Measurements from ENCODE around the gene SNPH.
A peak's percentile ranks its signal among the peaks of the same experiment; 100 is the strongest.

Gene SNPH

DNA sequence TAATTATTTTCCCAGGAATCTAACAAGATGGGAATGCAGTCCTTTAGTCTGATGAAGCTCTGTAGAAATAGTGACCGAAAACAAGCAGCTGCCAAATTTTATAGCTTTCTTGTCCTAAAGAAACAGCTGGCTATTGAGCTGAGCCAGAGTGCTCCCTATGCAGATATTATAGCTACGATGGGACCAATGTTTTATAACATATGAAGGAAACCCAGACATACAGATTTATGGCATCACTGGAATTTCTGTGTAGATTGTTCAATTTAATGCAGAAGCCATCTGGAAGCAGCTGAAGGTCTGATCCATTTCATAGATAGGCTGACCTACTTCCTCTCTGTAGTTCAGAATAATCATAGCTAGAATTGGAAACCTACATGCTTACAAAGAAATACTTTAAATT is 11.8 kb upstream of the SNPH start:
- H3K36me3 Mint-ChIP-seq (ENCODE audit: low read depth): no peaks in the 10 kb centered on the region
- H3K4me1 Mint-ChIP-seq: peaks cover 5% of the 10 kb centered on the region
- peak overlapping the region; percentile 46 to 94 (median 68) for H3K27ac Mint-ChIP-seq
- no peak overlapping the region for H3K4me3 Mint-ChIP-seq
- H3K27me3 Mint-ChIP-seq (ENCODE audit: low read depth): no peaks in the 10 kb centered on the region
- no peak for TF ChIP-seq CTCF (IDR thresholded peaks at IDR 0.05; ENCODE audit: unreplicated experiment in 3 of 3)
- H3K9me3 Mint-ChIP-seq: peaks cover 3% of the 10 kb centered on the region

GRCh38 chr20:1255675-1256074 is 10.4 kb upstream of the SNPH start:
- Mint-ChIP-seq H3K36me3 (ENCODE audit: low read depth) (no peaks in the 10 kb centered on the region), H3K4me3 (no peak overlapping the region), H3K9me3 (peaks cover 3% of the 10 kb centered on the region), H3K4me1 (peaks cover 5% of the 10 kb centered on the region), H3K27me3 (ENCODE audit: low read depth) (no peaks in the 10 kb centered on the region), H3K27ac (no peak overlapping the region)
- no peak for TF ChIP-seq CTCF (IDR thresholded peaks at IDR 0.05; ENCODE audit: unreplicated experiment in 3 of 3)

GRCh38 chr20:1263853-1264252 is 2.2 kb upstream of the SNPH start:
- Mint-ChIP-seq H3K9me3 (peaks cover 5% of the 10 kb centered on the region), H3K4me1 (peaks cover 26% of the 10 kb centered on the region), H3K27ac (no peak overlapping the region), H3K36me3 (ENCODE audit: low read depth) (no peaks in the 10 kb centered on the region), H3K4me3 (peak overlapping the region; percentile 6 to 51 (median 48)), H3K27me3 (ENCODE audit: low read depth) (peaks cover 2% of the 10 kb centered on the region)
- no peak for TF ChIP-seq CTCF (IDR thresholded peaks at IDR 0.05; ENCODE audit: unreplicated experiment in 3 of 3)

DNA sequence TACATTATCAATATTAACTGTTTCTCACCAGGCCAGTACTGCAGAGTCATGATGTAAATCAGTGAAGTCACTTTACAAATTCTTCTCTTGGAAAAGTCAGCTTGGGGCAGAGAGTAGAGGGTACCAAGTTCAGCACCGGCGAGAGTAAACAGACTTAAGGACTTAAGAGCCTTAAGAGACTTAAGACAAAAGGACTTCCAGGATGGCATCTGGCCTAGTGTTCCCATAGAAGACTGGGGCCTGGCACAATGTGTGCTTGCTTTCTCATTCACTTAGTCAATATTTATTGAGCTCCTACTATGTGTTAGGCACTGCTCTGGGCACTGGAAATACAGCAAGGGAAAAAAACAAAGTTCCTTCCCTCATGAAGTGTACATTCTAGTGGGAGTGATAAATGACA is 1.4 kb upstream of the SNPH start:
- Mint-ChIP-seq H3K36me3 (ENCODE audit: low read depth) (no peaks in the 10 kb centered on the region), H3K27ac (peak overlapping the region in 1 of 3 experiments; percentile 6), H3K9me3 (peaks cover 5% of the 10 kb centered on the region), H3K4me3 (peak overlapping the region; percentile 61 to 83 (median 72)), H3K4me1 (peaks cover 26% of the 10 kb centered on the region), H3K27me3 (ENCODE audit: low read depth) (peaks cover 3% of the 10 kb centered on the region)
- no peak for TF ChIP-seq CTCF (IDR thresholded peaks at IDR 0.05; ENCODE audit: unreplicated experiment in 3 of 3)

- H3K9me3 Mint-ChIP-seq: peaks cover 5% of the 10 kb centered on the region
- no peak for TF ChIP-seq CTCF (IDR thresholded peaks at IDR 0.05; ENCODE audit: unreplicated experiment in 3 of 3)
- peaks cover 26% of the 10 kb centered on the region for H3K4me1 Mint-ChIP-seq
- peak overlapping the region; percentile 80 to 85 (median 83) for H3K4me3 Mint-ChIP-seq
- H3K27ac Mint-ChIP-seq: peak overlapping the region; percentile 6 to 72 (median 68)
- peaks cover 3% of the 10 kb centered on the region for H3K27me3 Mint-ChIP-seq (ENCODE audit: low read depth)
- H3K36me3 Mint-ChIP-seq (ENCODE audit: low read depth): no peaks in the 10 kb centered on the region
Measured at GRCh38 chr20:1265226-1265915, 723 bp upstream of the SNPH start.

DNA sequence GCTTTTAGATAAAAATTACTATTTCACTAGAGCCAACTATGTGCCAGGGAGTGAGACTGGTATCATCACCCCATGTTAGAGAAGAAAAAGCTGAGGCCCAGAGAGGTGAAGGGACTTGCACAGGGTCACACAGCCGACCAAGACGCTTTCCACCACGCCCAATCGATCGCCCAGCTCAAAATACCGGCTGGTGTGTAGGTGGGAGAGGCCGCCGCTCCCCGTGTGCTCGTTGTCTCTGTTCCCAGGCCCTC is 253 bp upstream of the SNPH start:
- Mint-ChIP-seq H3K9me3 (peaks cover 4% of the 10 kb centered on the region), H3K27me3 (ENCODE audit: low read depth) (peaks cover 3% of the 10 kb centered on the region), H3K4me3 (peak overlapping the region; percentile 80 to 85 (median 83)), H3K4me1 (peaks cover 26% of the 10 kb centered on the region), H3K36me3 (ENCODE audit: low read depth) (no peaks in the 10 kb centered on the region), H3K27ac (peak overlapping the region; percentile 68 to 72 (median 69))
- no peak for TF ChIP-seq CTCF (IDR thresholded peaks at IDR 0.05; ENCODE audit: unreplicated experiment in 3 of 3)

Measured in nephron (organoid).